ENCODE data around the gene CHADL.

GRCh38 chr22:41231369-41231768 lies 9.4 kb downstream of the CHADL start:
- TF ChIP-seq CTCF (conservative IDR thresholded peaks at IDR 0.05; ENCODE audit: low read depth, low read length) (no peak), RAD21 (IDR thresholded peaks at IDR 0.05; ENCODE audit: low read length) (no peak), POLR2A (IDR thresholded peaks at IDR 0.05; ENCODE audit: low read depth, low read length) (no peak), CHD1 (IDR thresholded peaks at IDR 0.05; ENCODE audit: low read depth, low read length) (no peak)

Data from IMR-90 (cell line).